ENCODE results near the gene NSD2.
A peak's percentile ranks its signal among the peaks of the same experiment; 100 is the strongest.
"Not testable (repeated sequence)": the region's sequence is repeated elsewhere in the genome, so short reads cannot be mapped to it uniquely, and the experiment has no call there.

The NSD2 gene

DNA sequence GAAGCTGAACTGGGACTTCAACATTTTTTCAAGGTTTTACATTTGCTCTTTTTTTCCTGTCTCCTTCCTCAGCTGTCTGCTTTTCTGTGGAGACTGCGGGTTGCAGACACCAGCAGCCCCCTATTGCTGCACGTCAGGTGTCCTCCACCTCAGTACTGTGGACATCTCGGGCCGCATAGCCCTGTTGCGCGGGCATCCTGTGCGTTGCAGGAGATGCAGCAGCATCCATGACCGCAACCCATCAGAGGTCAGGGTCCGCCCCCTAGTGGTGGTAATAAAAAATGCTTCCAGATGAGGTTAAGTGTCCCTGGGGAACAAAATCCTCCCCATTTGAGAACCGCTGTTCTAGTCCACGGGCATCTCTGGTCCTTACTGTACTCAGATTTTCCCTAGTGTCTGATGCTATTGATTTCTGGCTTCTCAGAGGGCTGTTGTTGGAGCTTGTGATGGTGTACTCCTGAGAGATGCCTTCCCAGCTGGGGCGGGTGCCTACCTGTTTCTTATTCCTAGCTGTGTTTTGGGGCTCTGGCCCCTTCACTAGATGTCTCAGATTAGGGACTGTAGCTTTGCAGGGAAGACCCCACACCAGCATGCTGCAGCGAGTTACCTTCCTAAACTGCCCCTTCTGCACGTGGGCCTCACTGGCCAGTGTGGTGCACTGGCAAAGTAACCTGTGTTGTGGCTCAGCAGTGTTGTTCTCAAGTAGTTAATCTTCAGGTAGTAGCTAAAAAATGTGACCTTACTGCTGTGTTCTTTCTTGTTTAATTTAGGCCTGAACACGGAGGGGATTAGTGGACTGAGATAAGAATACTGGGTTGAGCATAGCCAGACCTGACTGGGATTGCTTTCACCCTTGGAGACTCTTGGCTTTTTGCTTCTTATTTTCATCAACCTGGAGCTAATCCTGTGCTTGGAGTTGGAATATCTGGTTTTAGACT is 28.2 kb downstream of the NSD2 start:
- peak; percentile 82 for DNase-seq (ENCODE audit: low spot score)

DNA sequence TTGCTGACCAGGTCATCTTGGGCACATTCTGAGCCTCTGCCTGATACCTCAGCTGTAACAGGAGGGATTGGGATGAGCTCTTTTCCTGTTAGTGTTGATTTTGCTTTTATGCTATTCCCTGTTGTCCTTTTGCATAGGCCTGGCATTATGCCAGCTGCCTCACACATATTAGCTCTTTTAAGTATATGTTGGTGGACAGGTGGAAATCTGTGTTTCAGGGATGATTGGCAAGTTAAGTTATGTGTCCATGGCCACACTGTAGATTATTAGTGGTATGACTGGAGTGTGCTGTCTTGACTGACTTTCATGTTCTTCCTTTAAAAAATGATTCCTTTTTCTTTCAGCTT is 28.9 kb downstream of the NSD2 start:
- DNase-seq (ENCODE audit: low spot score) = no peak

DNA sequence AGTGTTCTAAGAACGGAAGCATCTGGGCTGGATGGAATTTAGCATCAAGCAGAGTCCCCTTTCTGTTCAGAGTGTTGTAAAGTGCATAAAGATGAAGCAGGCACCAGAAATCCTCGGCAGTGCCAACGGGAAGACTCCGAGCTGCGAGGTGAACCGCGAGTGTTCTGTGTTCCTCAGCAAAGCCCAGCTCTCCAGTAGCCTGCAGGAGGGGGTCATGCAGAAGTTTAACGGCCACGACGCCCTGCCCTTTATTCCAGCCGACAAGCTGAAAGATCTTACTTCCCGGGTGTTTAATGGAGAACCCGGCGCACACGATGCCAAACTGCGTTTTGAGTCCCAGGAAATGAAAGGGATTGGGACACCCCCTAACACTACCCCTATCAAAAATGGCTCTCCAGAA is 29.4 kb downstream of the NSD2 start:
- no peak for DNase-seq (ENCODE audit: low spot score)

DNA sequence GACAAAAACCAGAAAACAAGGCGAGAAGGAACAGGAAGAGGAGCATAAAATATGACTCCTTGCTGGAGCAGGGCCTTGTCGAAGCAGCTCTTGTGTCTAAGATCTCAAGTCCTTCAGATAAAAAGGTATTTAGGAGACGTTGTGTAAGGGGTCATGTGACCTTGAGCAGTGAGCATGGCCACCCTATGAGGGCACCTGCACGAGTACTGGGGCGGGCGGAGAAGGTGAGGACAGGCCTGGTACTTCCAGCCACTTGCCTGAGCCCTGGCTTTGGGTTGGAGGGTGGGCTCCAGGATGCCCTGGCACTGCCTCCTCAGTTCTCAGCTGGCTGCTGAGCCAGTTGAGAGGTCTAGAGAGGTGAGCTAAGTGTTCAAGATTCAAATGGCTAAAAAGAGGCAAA is 29.9 kb downstream of the NSD2 start:
- no peak for DNase-seq (ENCODE audit: low spot score)

DNA sequence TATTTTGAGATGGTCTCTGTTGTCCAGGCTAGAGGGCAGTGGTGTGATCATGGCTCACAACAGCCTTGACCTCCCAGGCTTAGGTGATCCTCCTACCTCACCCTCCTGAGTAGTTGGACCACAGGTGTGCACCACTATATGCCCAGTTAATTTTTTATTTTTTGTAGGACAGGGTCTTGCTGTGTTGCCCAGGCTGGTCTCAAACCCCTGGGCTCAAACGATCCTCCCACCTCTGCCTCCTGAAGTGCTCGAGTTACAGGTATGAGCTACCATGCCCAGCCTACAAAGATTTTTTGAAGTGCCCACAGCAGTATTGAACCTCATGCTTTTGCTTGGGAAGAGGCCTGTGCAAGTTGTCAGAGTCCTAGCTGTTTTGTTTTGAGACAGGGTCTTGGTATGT is 31.1 kb downstream of the NSD2 start:
- no peak for DNase-seq (ENCODE audit: low spot score)

DNA sequence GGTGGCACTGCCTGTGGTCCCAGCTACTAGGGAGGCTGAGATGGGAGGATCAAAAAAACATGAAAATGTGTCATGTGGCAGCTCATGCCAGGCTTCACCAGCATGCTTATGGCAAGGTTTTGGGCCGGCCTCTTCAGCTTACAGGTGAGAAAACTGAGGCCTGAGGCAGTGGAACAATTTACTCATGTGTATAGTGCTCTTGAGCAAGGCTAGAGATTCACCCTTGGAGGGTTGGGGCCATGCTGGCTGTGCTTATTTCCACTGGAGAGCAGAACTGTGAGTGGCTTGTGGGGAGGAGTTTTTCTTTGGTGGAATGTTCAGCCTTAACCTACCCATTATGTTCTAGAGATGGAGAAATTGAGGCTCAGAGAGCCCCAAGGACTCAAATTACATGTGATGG is 31.8 kb downstream of the NSD2 start:
- DNase-seq (ENCODE audit: low spot score) = no peak

DNA sequence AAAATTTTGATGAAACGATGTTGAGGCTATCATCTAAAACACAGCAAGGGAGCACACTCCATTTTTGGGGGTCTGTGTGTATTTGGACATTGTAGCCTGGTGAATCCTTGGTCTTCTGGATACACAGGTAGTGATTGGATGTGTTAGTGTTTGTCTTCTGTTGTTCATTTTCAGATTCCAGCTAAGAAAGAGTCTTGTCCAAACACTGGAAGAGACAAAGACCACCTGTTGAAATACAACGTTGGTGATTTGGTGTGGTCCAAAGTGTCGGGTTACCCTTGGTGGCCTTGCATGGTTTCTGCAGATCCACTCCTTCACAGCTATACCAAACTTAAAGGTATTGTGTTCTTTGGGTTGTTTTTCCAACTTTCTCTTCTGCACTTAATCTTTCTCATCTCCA is 32.8 kb downstream of the NSD2 start:
- no peak for DNase-seq (ENCODE audit: low spot score)

DNA sequence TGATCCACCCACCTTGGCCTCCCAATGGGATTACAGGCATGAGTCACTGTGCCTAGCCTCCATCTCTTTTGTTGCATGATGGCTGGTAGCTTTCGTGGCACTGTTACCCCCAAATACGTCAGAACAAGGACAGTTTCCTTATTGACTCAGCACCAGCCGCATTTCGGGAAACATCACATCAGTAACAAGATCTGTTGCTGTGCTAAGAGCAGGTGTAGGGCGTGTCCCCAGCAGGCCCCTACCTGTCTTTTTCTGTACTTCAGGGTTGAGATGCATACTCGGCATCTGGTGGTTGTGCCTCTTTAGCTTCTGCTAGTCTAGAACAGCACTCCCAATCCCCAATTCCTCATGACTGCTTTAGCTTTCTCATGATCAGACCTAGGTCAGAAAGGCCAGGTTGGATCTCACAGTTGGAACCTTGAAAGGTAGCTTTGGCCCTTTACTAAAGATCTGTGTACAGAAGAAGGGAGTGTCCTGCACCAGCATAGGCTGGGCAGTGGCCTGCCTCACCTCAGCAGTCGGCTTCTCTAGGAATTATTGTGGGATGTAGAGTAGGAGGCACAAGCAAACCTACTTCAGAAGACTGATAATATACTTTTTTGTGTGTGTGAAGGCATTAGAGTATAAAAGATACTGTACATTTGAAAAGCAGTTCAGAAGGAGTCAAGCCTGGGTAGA is 36.8 kb downstream of the NSD2 start:
- DNase-seq (ENCODE audit: low spot score) = no peak

DNA sequence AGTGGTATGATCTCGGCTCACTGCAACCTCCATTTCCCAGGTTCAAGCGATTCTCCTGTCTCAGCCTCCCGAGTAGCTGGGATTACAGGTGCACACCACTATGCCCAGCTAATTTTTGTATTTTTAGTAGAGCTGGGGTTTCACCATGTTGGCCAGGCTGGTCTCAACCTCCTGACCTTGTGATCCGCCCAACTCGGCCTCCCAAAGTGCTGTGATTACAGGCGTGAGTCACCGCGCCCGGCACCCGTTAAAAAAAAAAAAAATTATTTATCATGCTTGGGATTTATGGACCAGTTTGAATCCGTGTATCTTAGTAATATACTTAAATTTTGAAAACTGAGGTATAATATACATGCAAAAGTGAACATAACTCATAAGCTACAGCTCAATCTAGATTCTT is 38.5 kb downstream of the NSD2 start:
- DNase-seq (ENCODE audit: low spot score) = not testable (repeated sequence)

DNA sequence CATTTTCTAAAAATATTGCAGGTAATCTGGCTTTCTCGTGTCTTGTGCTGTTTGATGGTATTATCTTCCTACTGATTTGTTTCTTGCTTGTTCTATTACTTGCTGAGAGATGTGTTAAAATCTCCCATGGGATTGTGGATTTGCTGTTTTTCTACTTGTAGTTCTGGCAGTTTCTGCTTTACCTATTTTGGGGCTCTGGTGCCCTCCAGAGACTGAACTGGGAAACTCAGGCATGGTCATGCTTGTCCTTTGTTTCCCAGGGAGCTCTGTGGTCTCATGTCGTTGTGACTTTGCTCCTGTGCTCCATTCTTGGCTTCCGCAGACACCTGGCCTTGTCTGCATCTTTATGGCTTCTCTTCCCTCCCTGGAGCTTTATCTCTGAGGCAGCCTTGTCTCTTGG is 39.5 kb downstream of the NSD2 start:
- DNase-seq (ENCODE audit: low spot score) = peak; percentile 59

DNA sequence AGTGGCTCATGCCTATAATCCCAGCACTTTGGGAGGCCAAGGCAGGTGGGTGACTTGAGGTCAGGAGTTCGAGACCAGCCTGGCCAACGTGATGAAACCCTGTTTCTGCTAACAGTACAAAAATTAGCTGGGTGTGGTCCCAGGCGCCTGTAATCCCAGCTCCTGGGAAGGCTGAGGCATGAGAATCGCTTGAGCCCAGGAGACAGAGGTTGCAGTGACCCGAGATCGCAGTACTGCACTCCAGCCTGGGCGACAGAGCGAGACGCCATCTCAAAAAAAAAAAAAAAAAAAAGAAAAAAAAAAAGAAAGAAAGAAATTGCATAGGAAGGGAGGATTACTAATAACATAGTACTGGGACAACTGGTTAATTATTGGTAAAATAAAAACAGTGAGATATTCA is 40.1 kb downstream of the NSD2 start:
- not testable (repeated sequence) for DNase-seq (ENCODE audit: low spot score)

DNA sequence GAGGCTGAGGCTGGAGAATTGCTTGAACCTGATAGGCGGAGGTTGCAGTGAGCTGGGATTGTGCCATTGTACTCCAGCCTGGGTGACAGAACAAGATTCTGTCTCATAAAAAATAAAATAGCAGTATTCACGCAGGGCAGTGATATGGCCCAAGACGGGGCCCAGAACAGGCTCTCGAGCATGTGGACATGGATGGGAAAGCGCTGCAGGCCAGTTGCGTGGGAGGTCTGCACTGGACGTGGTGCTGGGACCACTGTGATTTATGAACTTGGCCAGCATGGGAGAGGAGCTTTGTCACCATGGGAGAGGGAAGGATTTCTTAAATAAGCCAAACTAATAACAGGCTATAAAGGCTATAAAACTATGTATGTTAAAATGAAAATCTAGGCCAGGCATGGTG is 51.6 kb downstream of the NSD2 start:
- DNase-seq (ENCODE audit: low spot score) = no peak

DNA sequence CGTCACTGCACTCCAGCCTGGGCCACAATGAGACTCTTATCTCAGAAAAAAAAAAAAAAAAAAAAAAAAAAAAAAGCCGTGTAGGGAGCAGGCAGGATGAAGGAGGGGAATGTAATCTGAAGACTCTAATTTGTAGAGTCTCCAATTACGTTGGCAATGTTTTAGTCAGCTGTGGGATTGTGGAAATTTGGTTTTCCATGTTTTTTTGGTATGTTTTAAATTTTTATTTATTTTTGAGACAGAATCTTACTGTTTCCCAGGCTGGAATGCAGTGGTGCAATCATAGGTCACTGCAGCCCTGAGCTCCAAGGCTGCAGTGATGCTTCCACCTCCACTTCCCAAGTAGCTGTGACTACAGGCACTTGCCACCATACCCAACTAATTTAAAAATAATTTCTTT is 56.5 kb downstream of the NSD2 start:
- peak; percentile 29 for DNase-seq (ENCODE audit: low spot score)

DNA sequence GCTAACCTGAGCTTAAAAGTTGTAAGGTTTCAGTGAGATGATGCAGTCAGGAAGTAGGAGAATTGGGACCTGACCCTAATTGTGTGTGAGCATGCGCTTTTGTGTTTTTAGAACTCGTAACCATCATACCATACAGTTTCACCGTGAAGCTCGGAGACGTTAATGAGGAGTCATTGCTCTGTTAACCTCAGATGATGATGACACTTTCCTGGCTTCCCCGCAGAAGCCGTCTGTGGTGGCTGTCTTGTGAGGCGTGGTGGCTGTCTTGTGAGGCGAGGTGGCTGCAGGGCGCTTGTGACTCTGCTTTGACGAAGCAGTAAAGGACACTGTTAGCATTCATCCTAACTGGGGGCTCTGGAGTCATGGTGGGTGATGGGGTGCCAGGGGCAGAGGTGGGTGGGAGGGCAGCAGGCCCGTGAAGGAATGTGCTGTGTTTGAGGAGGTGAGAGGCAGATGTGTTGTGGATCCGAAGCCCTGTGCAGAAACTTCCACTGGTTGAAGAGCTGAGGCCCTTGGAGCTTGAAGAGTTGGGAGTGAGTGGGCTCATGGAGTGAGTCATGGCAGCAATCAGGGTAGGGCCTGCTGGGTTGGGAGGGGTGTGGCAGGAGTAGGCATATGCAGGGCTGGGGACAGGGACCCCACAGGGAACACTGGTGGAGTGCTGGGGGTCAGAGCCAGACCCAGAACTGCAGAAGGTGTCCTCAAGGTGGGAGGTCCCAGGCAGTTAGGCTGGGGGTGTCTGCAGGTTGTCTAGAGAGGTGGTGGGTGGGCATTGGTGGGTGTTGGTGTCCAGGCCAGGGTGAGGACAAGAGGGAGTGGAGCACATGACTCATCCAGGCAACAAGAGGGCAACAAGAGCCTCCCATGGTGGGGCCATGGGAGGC is 57.4 kb downstream of the NSD2 start:
- DNase-seq (ENCODE audit: low spot score) = no peak

DNA sequence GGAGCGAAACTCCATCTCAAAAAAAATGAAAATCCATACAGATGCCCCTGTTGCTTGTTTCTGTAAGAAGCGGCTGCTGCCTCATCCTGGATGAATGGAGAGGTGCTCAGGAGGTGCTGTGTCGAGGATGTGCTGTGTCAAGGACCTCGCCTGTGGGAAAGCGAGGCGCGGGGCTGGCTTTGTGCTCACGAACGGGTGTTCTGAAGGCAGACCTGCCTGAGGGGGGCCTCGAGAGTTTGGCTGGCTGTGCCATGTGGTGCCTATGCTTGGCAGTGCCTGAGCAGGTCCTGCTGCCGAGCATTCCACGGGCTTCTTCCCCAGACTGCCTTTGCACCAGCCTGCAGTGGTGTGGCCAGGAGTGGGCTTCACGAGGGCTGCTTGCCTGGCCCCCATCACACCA is 61.5 kb downstream of the NSD2 start:
- DNase-seq (ENCODE audit: low spot score) = no peak

DNA sequence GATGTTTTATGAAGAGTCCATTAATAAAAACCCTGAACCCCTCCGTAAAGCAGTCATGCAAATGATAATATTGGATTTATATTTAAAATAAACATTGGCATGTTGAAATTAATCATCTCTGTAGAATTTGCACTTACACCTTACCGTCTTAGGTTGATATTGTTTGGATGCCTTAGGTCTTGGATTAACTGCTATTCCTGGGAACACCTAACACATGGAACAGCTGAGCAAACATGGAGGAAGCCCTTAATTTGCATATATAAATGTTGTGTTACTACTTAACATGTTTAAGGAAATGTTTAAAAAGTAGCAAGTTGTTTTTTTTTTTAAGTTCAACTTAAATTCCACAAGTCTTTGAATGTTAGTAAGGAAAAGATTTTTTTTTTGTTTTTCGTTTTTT is 62.5 kb downstream of the NSD2 start:
- DNase-seq (ENCODE audit: low spot score) = no peak

DNA sequence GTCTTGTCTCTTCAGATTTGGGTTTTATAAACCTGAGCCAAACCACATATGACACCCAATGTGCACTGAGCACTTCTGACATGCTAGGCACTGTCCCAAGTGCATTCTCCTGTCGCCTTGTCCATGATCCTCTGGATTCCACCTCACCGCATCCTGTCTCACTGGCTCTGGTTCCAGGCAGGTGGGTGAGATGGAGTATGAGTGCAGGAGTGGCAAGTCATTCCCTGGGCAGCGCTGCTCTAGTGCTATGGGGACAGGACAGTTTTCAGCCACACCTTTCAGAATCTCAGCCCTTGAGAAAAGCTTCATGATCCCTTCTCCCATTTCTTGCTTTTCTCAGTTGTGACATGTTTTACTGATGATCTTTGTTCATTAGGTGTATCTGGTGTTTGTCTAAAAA is 66.4 kb downstream of the NSD2 start:
- DNase-seq (ENCODE audit: low spot score) = no peak

DNA sequence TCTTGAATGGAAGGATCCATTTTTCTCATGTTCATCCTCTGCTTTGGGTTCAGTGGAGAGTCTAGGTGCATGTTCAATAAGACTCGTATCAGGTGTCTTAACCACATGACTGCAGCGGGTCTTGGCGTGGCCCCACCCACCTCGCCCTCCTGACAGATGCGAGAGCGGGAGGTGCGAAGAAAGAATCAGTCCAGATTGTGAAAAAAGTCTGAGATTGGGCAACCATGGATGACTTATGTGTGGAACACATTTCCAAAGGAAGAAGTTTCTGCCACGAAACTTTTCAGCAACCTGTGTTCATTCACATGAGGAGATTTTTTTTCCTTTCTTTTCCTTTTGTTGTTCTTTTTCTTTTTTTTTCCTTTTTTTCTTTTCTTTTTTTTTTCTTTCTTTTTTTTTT is 66.8 kb downstream of the NSD2 start:
- no peak for DNase-seq (ENCODE audit: low spot score)

DNA sequence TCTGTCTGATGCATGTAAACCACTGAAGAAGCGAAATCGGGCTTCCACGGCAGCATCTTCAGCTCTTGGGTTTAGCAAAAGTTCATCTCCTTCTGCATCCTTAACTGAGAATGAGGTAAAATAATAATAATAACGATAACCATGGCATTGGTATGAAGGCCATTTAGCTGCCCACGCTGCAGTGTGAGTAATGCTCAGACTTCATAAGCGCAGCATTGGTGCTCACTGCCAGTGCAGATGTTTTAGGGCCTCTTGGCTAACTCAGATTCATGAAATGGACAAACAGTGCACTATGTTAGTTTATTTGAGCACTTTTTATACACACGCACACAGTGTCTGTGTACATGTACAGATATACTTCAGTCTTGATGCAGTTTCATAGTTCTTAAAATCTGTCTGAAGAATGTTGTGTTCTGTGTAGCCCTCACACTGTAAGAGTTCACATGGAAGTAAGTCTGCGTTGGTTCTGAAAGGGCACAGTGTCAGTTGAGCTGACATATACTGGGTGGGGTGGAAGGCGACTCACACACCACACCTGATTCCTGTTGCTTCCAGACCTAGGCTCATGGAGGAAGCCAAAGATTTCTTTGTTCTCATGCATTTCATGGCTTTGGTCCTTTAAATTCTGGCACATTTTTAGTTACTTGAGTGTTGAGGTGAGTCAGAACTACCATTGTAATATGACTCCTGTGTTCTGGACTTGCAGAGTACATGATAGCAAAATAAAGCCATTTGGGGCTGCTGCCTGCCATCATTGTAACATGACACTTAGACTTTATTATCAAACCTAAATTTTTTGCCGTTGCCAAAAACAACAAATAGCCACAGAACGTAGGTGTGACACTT is 68.7 kb downstream of the NSD2 start:
- DNase-seq (ENCODE audit: low spot score) = peak; percentile 83

DNA sequence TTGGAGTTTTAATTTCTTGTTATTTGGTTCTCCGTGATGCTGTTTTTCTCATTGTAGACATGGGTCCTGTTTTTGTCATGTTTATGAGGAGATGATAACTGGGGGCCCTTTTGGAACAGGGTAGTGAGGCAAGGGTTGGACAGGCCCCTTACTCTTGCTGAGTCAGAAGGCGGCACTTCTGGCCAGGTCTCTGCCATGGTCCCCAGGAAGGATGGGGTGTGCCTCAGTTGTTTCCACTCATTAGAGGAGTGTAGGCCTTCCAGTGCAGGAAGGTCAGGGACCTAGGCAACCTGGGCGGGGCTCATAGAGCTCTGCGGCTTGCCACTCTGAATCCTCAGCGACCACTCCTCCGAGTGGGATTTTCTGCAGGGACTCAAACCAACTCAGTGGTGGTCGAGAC is 69.4 kb downstream of the NSD2 start:
- no peak for DNase-seq (ENCODE audit: low spot score)

DNA sequence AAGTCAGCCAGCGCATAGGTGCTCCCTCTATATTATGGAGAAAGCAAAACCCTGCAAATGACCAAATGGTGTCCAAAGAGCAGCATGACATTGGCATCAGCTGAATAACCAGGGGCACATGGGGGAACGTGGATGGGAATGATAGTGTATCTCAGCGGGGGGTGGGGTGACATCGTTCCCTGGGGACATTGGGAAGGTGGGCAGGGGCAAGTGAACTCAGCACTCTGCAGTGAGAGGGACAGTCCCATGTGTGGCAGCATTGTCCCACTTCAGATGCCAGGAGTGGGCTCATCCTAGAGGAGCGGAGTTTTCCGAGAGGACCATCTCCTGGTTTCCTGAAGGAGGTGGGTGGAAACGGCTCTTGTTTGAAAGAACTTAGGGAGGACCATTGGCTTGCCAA is 72.7 kb downstream of the NSD2 start:
- no peak for DNase-seq (ENCODE audit: low spot score)

All from AG08396 (cell line).